Neural progenitor cell (in vitro differentiated cells): ENCODE results near the gene RPL29. TPM values are rescaled to one million over a fixed set of nuclear protein-coding genes. Genes with fewer than 3 reads are reported as not detected.

Source experiments
- DNase-seq: peaks from one replicate; pipeline ENCODE4 v3.0.0-alpha.2; 2016; ENCODE audit warnings: low spot score
- H2AFZ ChIP-seq: fragments of 200-600 bp; sonication (generic); replicated peaks from 2 replicates; pipeline ENCODE4 v1.6.1; 2016; ENCODE audit warnings: antibody characterized with exemption
- H3F3A ChIP-seq: fragments of 200-600 bp; sonication (generic); 2 replicates; pipeline ENCODE4 v1.6.1; 2016; ENCODE audit warnings: antibody characterized with exemption, low read depth
- H3K27ac ChIP-seq: fragments of 200-600 bp; sonication (generic); 2 replicates; pipeline ENCODE4 v1.5.1; 2016; ENCODE audit warnings: mild to moderate bottlenecking
- H3K27me3 ChIP-seq: fragments of 200-600 bp; sonication (generic); 2 replicates; pipeline ENCODE4 v1.6.1; 2016; ENCODE audit warnings: mild to moderate bottlenecking, moderate library complexity
- H3K36me3 ChIP-seq: fragments of 200-600 bp; sonication (generic); 2 replicates; pipeline ENCODE4 v1.5.1; 2016
- H3K4me1 ChIP-seq: fragments of 200-600 bp; sonication (generic); 2 replicates; pipeline ENCODE4 v1.6.1; 2016; ENCODE audit warnings: mixed run types
- H3K4me2 ChIP-seq: fragments of 200-600 bp; sonication (generic); 2 replicates; pipeline ENCODE4 v1.6.1; 2016
- H3K4me3 ChIP-seq: fragments of 200-600 bp; sonication (generic); 2 replicates; pipeline ENCODE4 v1.5.1; 2016
- H3K79me2 ChIP-seq: fragments of 200-600 bp; sonication (generic); 2 replicates; pipeline ENCODE4 v1.6.1; 2016; ENCODE audit warnings: low read depth
- H3K9ac ChIP-seq: fragments of 200-600 bp; sonication (generic); 2 replicates; pipeline ENCODE4 v1.6.1; 2016
- H3K9me3 ChIP-seq: fragments of 200-600 bp; sonication (generic); 2 replicates; pipeline ENCODE4 v1.5.1; 2016; ENCODE audit warnings: low read depth
- H4K20me1 ChIP-seq: fragments of 200-600 bp; sonication (generic); 2 replicates; pipeline ENCODE4 v1.6.1; 2016; ENCODE audit warnings: low read depth
- H3K27ac Mint-ChIP-seq: 3 replicates; pipeline ENCODE4 v1.8.0; 2021; ENCODE audit warnings: mixed read lengths
- H3K27me3 Mint-ChIP-seq: 2 replicates; pipeline ENCODE4 v1.8.0; 2022; ENCODE audit warnings: low read depth, mild to moderate bottlenecking, inconsistent platforms, moderate library complexity, mixed read lengths; ENCODE audit not compliant: insufficient read depth
- H3K36me3 Mint-ChIP-seq: 3 replicates; pipeline ENCODE4 v1.8.0; 2021; ENCODE audit warnings: mixed read lengths
- H3K4me1 Mint-ChIP-seq: 3 replicates; pipeline ENCODE4 v1.8.0; 2021; ENCODE audit warnings: mixed read lengths
- H3K4me3 Mint-ChIP-seq: 3 replicates; pipeline ENCODE4 v1.8.0; 2021; ENCODE audit warnings: mild to moderate bottlenecking, moderate library complexity, mixed read lengths
- H3K9me3 Mint-ChIP-seq: 3 replicates; pipeline ENCODE4 v1.8.0; 2020; ENCODE audit warnings: mixed read lengths
- EZH2 ChIP-seq: fragments of 200-600 bp; sonication (generic); IDR thresholded peaks from 2 replicates; pipeline ENCODE4 v1.6.1; 2017; ENCODE audit warnings: antibody characterized with exemption, mild to moderate bottlenecking, moderate library complexity
- EZH2phosphoT487 ChIP-seq: fragments of 200-600 bp; sonication (generic); IDR thresholded peaks from 2 replicates; pipeline ENCODE4 v1.6.1; 2017; ENCODE audit warnings: antibody characterized with exemption
- total RNA-seq: library from RNA; depleted of rRNA; stranded (reverse); fragments of >200 nt; gene quantifications from 2 replicates; pipeline ENCODE4 v1.2.3, GENCODE V29; 2015; ENCODE audit warnings: low replicate concordance
- TF ChIP-seq, protein P1 (sequence below): fragments of 200-600 bp; sonication (generic); IDR thresholded peaks from 2 replicates; pipeline ENCODE4 v1.5.1; 2017; ENCODE audit warnings: antibody characterized with exemption, mild to moderate bottlenecking

Gene RPL29
- total RNA-seq, 1 donor from 2014 or later, result 1,431 TPM

DNA sequence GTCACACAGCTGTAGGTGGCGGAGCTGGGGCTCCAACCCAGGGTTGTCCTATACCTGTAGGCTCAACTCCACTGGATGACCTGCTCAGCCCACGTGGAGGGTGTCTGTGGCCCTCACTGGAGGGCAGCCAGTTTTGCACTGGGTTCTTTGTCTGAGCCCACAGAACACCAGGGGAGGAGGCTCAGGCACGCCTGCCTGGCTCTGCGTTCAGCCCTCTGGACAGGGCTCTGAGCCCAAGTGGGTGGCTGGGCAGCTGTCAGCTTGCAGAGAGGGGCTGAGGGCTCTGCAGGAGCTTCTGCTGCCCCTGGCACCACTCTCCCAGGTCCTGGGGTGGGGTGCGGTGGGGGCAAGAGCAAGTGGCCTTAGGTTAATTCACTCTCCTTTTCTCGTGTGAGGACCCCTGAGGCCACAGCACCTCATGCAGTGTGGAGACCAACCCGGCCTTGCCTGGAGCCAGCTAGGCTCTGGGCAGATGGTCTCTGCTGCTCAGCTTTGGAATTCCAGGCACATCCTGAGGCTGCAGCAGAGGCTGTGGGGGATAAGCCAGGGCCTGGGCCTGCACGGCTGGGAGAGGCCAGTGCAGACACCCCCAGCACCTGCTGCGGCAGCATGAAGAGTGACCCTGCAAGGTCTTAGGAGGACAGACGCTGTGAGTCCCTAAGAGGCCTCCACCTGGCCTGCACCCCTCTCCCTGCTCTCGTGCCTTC lies 37.2 kb upstream of the RPL29 start:
- Histone ChIP-seq H3K4me2 (no peak overlapping the region), H3K36me3 (no peaks in the 10 kb centered on the region), H2AFZ (peak overlapping the region; percentile 24), H3K27me3 (no peaks in the 10 kb centered on the region), H3F3A (no peaks in the 10 kb centered on the region), H3K9me3 (no peaks in the 10 kb centered on the region), H3K79me2 (no peaks in the 10 kb centered on the region), H3K9ac (no peak overlapping the region), H4K20me1 (no peaks in the 10 kb centered on the region), H3K4me1 (peaks cover 16% of the 10 kb centered on the region), H3K27ac (no peak overlapping the region), H3K4me3 (no peak overlapping the region)
- H3K9me3 Mint-ChIP-seq, result no peaks in the 10 kb centered on the region
- DNase-seq, result no peak
- peaks cover 14% of the 10 kb centered on the region for H3K27me3 Mint-ChIP-seq
- no peaks in the 10 kb centered on the region for H3K36me3 Mint-ChIP-seq
- peaks cover 19% of the 10 kb centered on the region for H3K4me1 Mint-ChIP-seq
- H3K4me3 Mint-ChIP-seq, result no peak overlapping the region
- H3K27ac Mint-ChIP-seq, result no peak overlapping the region
- TF ChIP-seq, protein P1, sequence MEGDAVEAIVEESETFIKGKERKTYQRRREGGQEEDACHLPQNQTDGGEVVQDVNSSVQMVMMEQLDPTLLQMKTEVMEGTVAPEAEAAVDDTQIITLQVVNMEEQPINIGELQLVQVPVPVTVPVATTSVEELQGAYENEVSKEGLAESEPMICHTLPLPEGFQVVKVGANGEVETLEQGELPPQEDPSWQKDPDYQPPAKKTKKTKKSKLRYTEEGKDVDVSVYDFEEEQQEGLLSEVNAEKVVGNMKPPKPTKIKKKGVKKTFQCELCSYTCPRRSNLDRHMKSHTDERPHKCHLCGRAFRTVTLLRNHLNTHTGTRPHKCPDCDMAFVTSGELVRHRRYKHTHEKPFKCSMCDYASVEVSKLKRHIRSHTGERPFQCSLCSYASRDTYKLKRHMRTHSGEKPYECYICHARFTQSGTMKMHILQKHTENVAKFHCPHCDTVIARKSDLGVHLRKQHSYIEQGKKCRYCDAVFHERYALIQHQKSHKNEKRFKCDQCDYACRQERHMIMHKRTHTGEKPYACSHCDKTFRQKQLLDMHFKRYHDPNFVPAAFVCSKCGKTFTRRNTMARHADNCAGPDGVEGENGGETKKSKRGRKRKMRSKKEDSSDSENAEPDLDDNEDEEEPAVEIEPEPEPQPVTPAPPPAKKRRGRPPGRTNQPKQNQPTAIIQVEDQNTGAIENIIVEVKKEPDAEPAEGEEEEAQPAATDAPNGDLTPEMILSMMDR, result no peak
- TF ChIP-seq EZH2phosphoT487, result no peak
- no peak for TF ChIP-seq EZH2

DNA sequence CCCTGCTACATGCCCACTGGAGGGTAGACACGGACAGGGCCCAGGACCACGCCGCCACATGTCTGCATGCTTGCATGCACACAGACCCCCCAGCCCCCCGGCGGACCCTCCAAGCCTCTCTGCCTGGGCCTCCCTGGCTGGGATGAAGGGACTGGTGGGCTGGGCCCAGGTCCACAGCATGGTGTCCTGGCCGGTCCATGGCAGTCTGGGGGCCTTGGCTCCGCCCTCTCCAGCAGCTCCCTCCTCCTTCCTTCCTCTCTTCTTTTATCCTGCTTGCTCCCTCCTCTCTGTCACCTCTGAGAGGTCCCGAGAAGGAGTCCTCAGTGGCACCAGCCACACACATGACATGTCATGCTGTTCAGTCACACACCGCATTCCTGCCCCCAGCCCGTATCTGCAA lies 36.2 kb upstream of the RPL29 start:
- TF ChIP-seq EZH2, result no peak
- TF ChIP-seq, protein P1, result no peak
- peaks cover 17% of the 10 kb centered on the region for H3K4me1 ChIP-seq
- H3K27me3 ChIP-seq, result no peaks in the 10 kb centered on the region
- H2AFZ ChIP-seq, result no peak overlapping the region
- no peak for DNase-seq
- Mint-ChIP-seq H3K4me1 (peaks cover 19% of the 10 kb centered on the region), H3K27ac (no peak overlapping the region), H3K9me3 (no peaks in the 10 kb centered on the region), H3K27me3 (peaks cover 14% of the 10 kb centered on the region), H3K36me3 (no peaks in the 10 kb centered on the region), H3K4me3 (no peak overlapping the region)
- no peaks in the 10 kb centered on the region for H3F3A ChIP-seq
- no peak overlapping the region for H3K9ac ChIP-seq
- H3K4me3 ChIP-seq, result no peak overlapping the region
- no peak overlapping the region for H3K27ac ChIP-seq
- H3K9me3 ChIP-seq, result no peaks in the 10 kb centered on the region
- H3K36me3 ChIP-seq, result no peaks in the 10 kb centered on the region
- H4K20me1 ChIP-seq, result no peaks in the 10 kb centered on the region
- no peak overlapping the region for H3K4me2 ChIP-seq
- no peaks in the 10 kb centered on the region for H3K79me2 ChIP-seq

GRCh38 chr3:52030714-52031310 lies 35.1 kb upstream of the RPL29 start:
- peak overlapping the region; percentile 39 for H3K27ac Mint-ChIP-seq
- DNase-seq, result no peak
- no peaks in the 10 kb centered on the region for H4K20me1 ChIP-seq
- TF ChIP-seq EZH2phosphoT487 (no peak), EZH2 (no peak)
- TF ChIP-seq, protein P1, result no peak
- no peaks in the 10 kb centered on the region for H3K9me3 ChIP-seq
- no peaks in the 10 kb centered on the region for H3K27me3 ChIP-seq
- H3K4me1 ChIP-seq, result peaks cover 25% of the 10 kb centered on the region
- H3K36me3 ChIP-seq, result no peaks in the 10 kb centered on the region
- H3K79me2 ChIP-seq, result no peaks in the 10 kb centered on the region
- no peak overlapping the region for H2AFZ ChIP-seq
- H3K9me3 Mint-ChIP-seq, result no peaks in the 10 kb centered on the region
- H3F3A ChIP-seq, result no peaks in the 10 kb centered on the region
- peaks cover 25% of the 10 kb centered on the region for H3K4me1 Mint-ChIP-seq
- H3K4me3 Mint-ChIP-seq, result no peak overlapping the region
- H3K36me3 Mint-ChIP-seq, result no peaks in the 10 kb centered on the region
- no peak overlapping the region for H3K4me2 ChIP-seq
- H3K4me3 ChIP-seq, result no peak overlapping the region
- no peak overlapping the region for H3K9ac ChIP-seq
- no peak overlapping the region for H3K27ac ChIP-seq
- H3K27me3 Mint-ChIP-seq, result peaks cover 10% of the 10 kb centered on the region
